Mesendoderm (in vitro differentiated cells): ENCODE results near the gene TLL2.

Experiments
- DNase-seq: peaks from one replicate; pipeline ENCODE4 v3.0.0; 2013
- H2AK5ac ChIP-seq: 2 replicates; pipeline ENCODE4 v1.6.1; 2013; ENCODE audit warnings: low read length, inconsistent platforms
- H2BK120ac ChIP-seq: 2 replicates; pipeline ENCODE4 v1.6.1; 2013; ENCODE audit warnings: low read depth, mild to moderate bottlenecking, low read length, moderate library complexity, mixed read lengths
- H2BK15ac ChIP-seq: replicated peaks from 2 replicates; pipeline ENCODE4 v1.6.1; 2013; ENCODE audit warnings: low read depth, mild to moderate bottlenecking, moderate library complexity
- H2BK5ac ChIP-seq: 2 replicates; pipeline ENCODE4 v1.6.1; 2013; ENCODE audit warnings: low read length, inconsistent platforms
- H3K18ac ChIP-seq: 2 replicates; pipeline ENCODE4 v1.6.1; 2013; ENCODE audit warnings: mild to moderate bottlenecking, low read length, mixed read lengths
- H3K23ac ChIP-seq: one replicate; pipeline ENCODE4 v1.6.1; 2013; ENCODE audit warnings: low read length
- H3K27ac ChIP-seq: 2 replicates; pipeline ENCODE4 v1.5.1; 2013; ENCODE audit warnings: low read depth, mild to moderate bottlenecking, inconsistent platforms, low read length, moderate library complexity
- H3K27me3 ChIP-seq: 2 replicates; pipeline ENCODE4 v1.6.1; 2013; ENCODE audit warnings: low read length, control low read depth, mild to moderate bottlenecking, inconsistent platforms; ENCODE audit not compliant: insufficient read depth, poor library complexity
- H3K36me3 ChIP-seq: 2 replicates; pipeline ENCODE4 v1.6.1; 2013; ENCODE audit warnings: low read length, inconsistent platforms; ENCODE audit not compliant: control insufficient read depth, insufficient read depth
- H3K4ac ChIP-seq: one replicate; pipeline ENCODE4 v1.6.1; 2013; ENCODE audit warnings: low read depth, mild to moderate bottlenecking, low read length, moderate library complexity
- H3K4me1 ChIP-seq: 2 replicates; pipeline ENCODE4 v1.6.1; 2013; ENCODE audit warnings: low read depth, low read length, inconsistent platforms; ENCODE audit not compliant: control insufficient read depth
- H3K4me2 ChIP-seq: 2 replicates; pipeline ENCODE4 v1.6.1; 2013; ENCODE audit warnings: low read length
- H3K4me3 ChIP-seq: 2 replicates; pipeline ENCODE4 v1.5.1; 2013; ENCODE audit warnings: mild to moderate bottlenecking, low read length
- H3K56ac ChIP-seq: one replicate; pipeline ENCODE4 v1.6.1; 2013; ENCODE audit warnings: low read length
- H3K79me1 ChIP-seq: 2 replicates; pipeline ENCODE4 v1.6.1; 2013; ENCODE audit warnings: low read length, inconsistent platforms
- H3K79me2 ChIP-seq: 2 replicates; pipeline ENCODE4 v1.6.1; 2013; ENCODE audit warnings: mild to moderate bottlenecking, low read length; ENCODE audit not compliant: control insufficient read depth, insufficient read depth
- H3K9ac ChIP-seq: 2 replicates; pipeline ENCODE4 v1.6.1; 2013; ENCODE audit warnings: low read length, inconsistent platforms
- H4K5ac ChIP-seq: one replicate; pipeline ENCODE4 v1.6.1; 2013; ENCODE audit warnings: low read length
- H4K8ac ChIP-seq: one replicate; pipeline ENCODE4 v1.6.1; 2013; ENCODE audit warnings: low read depth, mild to moderate bottlenecking, control low read depth, low read length, moderate library complexity
- WGBS: extraction: QIAGEN DNeasy Blood & Tissue Kit; methylation state at CpG from one replicate; pipeline ENCODE4 v1.1.7; 2013; ENCODE audit warnings: low lambda C conversion rate, missing lambda C conversion rate; ENCODE audit not compliant: insufficient coverage; ENCODE audit errors: extremely low coverage; 5-methylcytosine and 5-hydroxymethylcytosine counted together

Gene TLL2

GRCh38 chr10:96448021-96448457 is 65.7 kb downstream of the TLL2 start:
- no CpG with 5 or more reads among the region's 15 CpGs for WGBS
- H3K56ac ChIP-seq = no peak overlapping the region
- H3K4me1 ChIP-seq = no peaks in the 10 kb centered on the region
- no peak overlapping the region for H3K27ac ChIP-seq
- H4K8ac ChIP-seq = no peak overlapping the region
- no peak overlapping the region for H3K4ac ChIP-seq
- H3K79me2 ChIP-seq = no peaks in the 10 kb centered on the region
- H3K36me3 ChIP-seq = no peaks in the 10 kb centered on the region
- H3K4me3 ChIP-seq = no peak overlapping the region
- no peak overlapping the region for H3K18ac ChIP-seq
- H3K23ac ChIP-seq = no peak overlapping the region
- no peaks in the 10 kb centered on the region for H3K79me1 ChIP-seq
- no peak overlapping the region for H2BK15ac ChIP-seq
- no peak overlapping the region for H2BK120ac ChIP-seq
- no peak overlapping the region for H2AK5ac ChIP-seq
- no peak overlapping the region for H4K5ac ChIP-seq
- H3K4me2 ChIP-seq = no peak overlapping the region
- no peak for DNase-seq
- H3K9ac ChIP-seq = no peak overlapping the region
- no peak overlapping the region for H2BK5ac ChIP-seq
- H3K27me3 ChIP-seq = no peaks in the 10 kb centered on the region

GRCh38 chr10:96446966-96447596 is 66.6 kb downstream of the TLL2 start:
- H3K23ac ChIP-seq = peak overlapping the region; percentile 45
- H3K27ac ChIP-seq = no peak overlapping the region
- H4K5ac ChIP-seq = no peak overlapping the region
- H3K4me3 ChIP-seq = no peak overlapping the region
- no peak overlapping the region for H3K9ac ChIP-seq
- no peaks in the 10 kb centered on the region for H3K79me2 ChIP-seq
- H2AK5ac ChIP-seq = no peak overlapping the region
- no peaks in the 10 kb centered on the region for H3K27me3 ChIP-seq
- H3K56ac ChIP-seq = no peak overlapping the region
- H3K4me2 ChIP-seq = no peak overlapping the region
- no peaks in the 10 kb centered on the region for H3K36me3 ChIP-seq
- peak; percentile 37 for DNase-seq
- no peak overlapping the region for H2BK120ac ChIP-seq
- H3K79me1 ChIP-seq = no peaks in the 10 kb centered on the region
- no peak overlapping the region for H2BK15ac ChIP-seq
- no CpG with 5 or more reads among the region's 10 CpGs for WGBS
- no peaks in the 10 kb centered on the region for H3K4me1 ChIP-seq
- no peak overlapping the region for H2BK5ac ChIP-seq
- H4K8ac ChIP-seq = no peak overlapping the region
- no peak overlapping the region for H3K18ac ChIP-seq
- no peak overlapping the region for H3K4ac ChIP-seq

- Histone ChIP-seq H4K8ac (no peak overlapping the region), H3K18ac (no peak overlapping the region), H2BK15ac (no peak overlapping the region), H3K23ac (no peak overlapping the region), H3K27ac (no peak overlapping the region), H3K56ac (no peak overlapping the region), H3K9ac (no peak overlapping the region), H3K4me1 (peaks cover 8% of the 10 kb centered on the region), H3K27me3 (no peaks in the 10 kb centered on the region), H3K36me3 (no peaks in the 10 kb centered on the region), H3K79me1 (no peaks in the 10 kb centered on the region), H2AK5ac (no peak overlapping the region), H3K79me2 (no peaks in the 10 kb centered on the region), H4K5ac (no peak overlapping the region), H2BK120ac (no peak overlapping the region), H3K4ac (no peak overlapping the region), H2BK5ac (no peak overlapping the region), H3K4me3 (no peak overlapping the region), H3K4me2 (no peak overlapping the region)
- no CpG with 5 or more reads among the region's 13 CpGs for WGBS
- no peak for DNase-seq
Measured at GRCh38 chr10:96441987-96442643, 71.6 kb downstream of the TLL2 start.

GRCh38 chr10:96441322-96441885 is 72.3 kb downstream of the TLL2 start:
- H3K79me1 ChIP-seq = no peaks in the 10 kb centered on the region
- no peak overlapping the region for H4K5ac ChIP-seq
- no peaks in the 10 kb centered on the region for H3K79me2 ChIP-seq
- no peak overlapping the region for H3K18ac ChIP-seq
- H2BK5ac ChIP-seq = no peak overlapping the region
- H3K27me3 ChIP-seq = no peaks in the 10 kb centered on the region
- no peak overlapping the region for H3K4me2 ChIP-seq
- H3K27ac ChIP-seq = no peak overlapping the region
- H3K4ac ChIP-seq = no peak overlapping the region
- peak overlapping the region; percentile 27 for H3K56ac ChIP-seq
- H3K9ac ChIP-seq = no peak overlapping the region
- no peak overlapping the region for H2AK5ac ChIP-seq
- peaks cover 8% of the 10 kb centered on the region for H3K4me1 ChIP-seq
- no CpG with 5 or more reads among the region's 10 CpGs for WGBS
- H3K4me3 ChIP-seq = no peak overlapping the region
- DNase-seq = peak; percentile 36
- H3K23ac ChIP-seq = no peak overlapping the region
- H3K36me3 ChIP-seq = no peaks in the 10 kb centered on the region
- H4K8ac ChIP-seq = no peak overlapping the region
- no peak overlapping the region for H2BK120ac ChIP-seq
- H2BK15ac ChIP-seq = no peak overlapping the region

- DNase-seq = no peak
- Histone ChIP-seq H3K18ac (no peak overlapping the region), H3K4me2 (no peak overlapping the region), H3K79me2 (no peaks in the 10 kb centered on the region), H3K27me3 (no peaks in the 10 kb centered on the region), H3K27ac (no peak overlapping the region), H2BK15ac (no peak overlapping the region), H3K4me1 (peaks cover 8% of the 10 kb centered on the region), H4K8ac (no peak overlapping the region), H3K9ac (no peak overlapping the region), H2BK120ac (no peak overlapping the region), H3K23ac (no peak overlapping the region), H3K79me1 (no peaks in the 10 kb centered on the region), H3K4ac (no peak overlapping the region), H3K4me3 (no peak overlapping the region), H3K56ac (peak overlapping the region; percentile 27), H3K36me3 (no peaks in the 10 kb centered on the region), H2BK5ac (no peak overlapping the region), H2AK5ac (no peak overlapping the region), H4K5ac (no peak overlapping the region)
- no CpG with 5 or more reads among the region's 10 CpGs for WGBS
Measured at GRCh38 chr10:96440361-96441292, 73.1 kb downstream of the TLL2 start.
